T-helper 9 cell (primary cell): ENCODE results near the gene IL9.
A peak's percentile ranks its signal among the peaks of the same experiment; 100 is the strongest.

Experiments used
- DNase-seq: peaks from one replicate; pipeline ENCODE4 v3.0.0-alpha.2; 2020

Gene IL9

DNA sequence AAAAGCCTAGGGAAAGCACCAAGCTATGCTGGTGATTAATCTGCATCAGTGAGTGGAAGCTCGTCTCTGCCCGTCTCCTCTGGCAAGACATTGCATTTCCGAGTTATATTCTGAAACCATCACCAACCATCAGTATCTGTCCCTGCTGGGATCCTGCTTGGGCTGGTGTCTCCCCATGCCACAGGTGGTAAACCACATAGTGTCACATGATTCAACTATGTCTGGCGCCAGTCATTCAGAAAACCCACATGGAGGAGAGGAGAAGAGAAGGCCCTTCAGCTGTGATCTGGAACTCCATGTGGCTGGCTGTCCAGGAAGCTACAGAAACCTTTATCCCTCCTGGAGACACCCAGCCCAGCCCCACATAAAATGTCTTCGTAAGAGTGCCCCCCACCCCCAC, 4.8 kb downstream of the IL9 start:
- DNase-seq: no peak

DNA sequence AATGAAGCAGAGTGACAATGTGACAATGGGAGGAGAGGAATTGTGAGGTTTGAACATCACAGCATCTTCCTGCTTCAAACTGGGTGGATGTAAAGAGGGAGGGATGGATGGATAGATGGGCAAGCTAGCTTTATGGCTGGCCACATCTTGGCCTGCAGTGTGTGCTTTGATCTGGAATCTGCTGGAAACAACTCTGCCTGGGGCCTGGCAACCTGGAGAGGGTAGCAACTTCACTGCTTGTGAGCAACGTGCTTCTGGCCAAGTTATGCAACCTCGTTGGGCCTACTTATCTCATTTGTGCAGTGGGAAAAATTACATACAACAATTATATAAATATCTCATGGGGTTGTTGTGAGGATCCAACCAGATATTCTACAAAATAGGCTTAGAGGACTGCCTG, 5.3 kb downstream of the IL9 start:
- DNase-seq: no peak

DNA sequence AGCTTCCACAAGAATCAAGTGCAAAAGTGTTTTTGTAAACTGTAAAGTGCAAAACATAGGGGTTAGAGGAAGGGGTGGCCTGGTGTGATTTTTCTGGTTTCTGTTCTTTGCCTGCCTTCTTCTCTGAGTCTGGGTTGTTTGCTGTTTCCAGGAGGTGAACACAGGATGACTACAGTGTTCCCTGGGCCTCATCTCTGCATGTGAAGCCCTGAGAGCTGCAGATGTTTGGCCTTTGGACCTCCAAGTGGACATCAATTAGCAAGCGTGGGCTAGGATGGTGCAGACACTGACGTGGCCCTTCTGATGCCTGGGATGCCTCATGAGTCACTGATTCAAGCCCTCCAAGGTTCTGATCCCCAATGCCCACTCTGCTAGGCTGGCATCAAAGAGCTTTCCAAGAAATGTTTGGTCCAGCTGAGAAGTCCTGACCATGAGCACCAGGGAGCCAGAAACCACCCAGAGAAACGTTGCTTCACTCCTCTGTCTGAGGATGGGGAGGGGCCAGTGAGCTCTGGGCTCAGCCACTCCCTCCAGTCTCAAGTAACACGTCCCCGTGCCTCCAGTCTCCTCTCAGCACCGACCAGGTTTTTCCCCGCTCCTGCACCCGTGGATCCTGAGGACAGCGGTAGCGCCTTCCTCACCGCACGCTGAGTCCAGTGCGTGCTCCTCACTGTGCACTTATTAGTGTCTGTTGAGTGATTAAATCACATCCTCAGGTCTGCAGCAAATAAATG, 7.6 kb downstream of the IL9 start:
- no peak for DNase-seq

DNA sequence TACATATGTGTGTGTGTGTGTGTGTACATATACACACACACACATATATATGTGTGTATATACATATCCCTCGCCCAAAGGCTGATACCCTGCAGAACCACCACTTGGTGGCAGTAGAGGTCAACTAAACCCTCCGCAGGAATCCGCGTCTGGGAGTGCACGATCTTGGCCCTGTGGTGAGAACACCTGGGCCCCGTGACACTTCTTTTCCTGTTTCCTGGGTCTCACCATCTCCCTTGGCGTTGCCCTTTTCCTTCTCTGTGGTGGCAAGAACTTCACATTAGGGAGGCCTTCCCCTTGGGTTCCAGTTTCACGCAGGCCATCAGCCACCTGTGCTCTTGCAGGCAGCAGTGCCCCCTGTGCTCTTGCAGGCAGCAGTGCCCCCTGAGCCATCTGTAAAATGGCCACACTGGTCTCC, 8.2 kb downstream of the IL9 start:
- DNase-seq: peak; percentile 44

DNA sequence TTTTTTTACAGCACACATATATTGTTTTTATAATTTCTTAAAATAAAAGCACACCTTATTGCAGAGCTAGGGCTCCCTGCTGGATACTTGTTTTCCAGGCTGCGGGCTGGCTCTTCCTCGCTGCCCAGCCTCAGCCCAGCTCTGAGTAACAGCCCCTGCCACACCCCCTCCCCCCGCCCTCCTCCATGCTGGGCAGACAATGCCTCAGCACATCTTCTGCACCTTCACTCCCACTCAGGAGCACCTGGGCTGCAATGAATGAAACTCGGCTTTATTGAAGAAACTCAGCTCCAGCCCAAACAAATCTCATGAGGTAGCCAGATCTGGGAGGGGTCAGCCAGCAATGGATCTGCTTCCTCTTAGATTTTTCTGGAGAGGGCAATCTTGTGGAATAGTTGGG, 9.5 kb downstream of the IL9 start:
- no peak for DNase-seq

DNA sequence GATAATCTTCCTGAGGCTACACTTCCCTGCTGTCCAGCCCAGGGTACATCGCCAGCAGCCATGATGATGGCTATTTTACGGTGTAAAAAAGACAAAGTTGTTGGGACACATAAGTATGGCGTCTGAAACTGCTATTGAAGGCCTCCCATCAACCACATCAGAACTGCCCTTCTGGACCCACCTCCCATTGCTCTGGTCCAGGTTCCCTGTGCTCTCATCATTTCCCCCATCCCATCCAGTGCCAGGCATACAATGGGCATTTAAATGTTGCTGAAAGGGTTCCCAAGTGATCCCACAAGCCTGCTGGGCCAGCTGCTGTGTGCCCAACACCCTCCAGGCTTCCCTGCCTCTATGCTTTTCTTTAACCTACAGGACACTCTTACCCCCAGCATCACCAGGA, 10.6 kb downstream of the IL9 start:
- no peak for DNase-seq

DNA sequence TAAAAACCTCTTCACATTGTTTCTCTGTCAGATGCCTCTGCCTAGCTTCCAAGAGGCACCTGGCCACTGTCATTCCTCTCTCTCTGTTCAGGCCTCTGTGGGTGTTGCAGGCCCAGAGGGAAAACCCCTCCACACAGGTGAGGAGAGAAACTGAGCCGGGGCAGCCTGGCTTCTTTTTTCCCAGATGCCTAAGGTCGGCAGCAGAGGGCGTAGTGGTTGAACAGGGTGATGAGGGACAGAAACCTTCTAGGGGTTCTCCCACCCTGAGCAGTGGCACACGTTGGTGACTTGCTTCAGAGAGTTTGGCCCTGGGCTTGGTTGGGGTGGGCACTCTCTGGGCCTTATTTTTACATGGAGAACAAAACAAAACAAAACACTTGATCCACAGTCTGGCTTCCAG, 12.2 kb downstream of the IL9 start:
- DNase-seq: no peak

DNA sequence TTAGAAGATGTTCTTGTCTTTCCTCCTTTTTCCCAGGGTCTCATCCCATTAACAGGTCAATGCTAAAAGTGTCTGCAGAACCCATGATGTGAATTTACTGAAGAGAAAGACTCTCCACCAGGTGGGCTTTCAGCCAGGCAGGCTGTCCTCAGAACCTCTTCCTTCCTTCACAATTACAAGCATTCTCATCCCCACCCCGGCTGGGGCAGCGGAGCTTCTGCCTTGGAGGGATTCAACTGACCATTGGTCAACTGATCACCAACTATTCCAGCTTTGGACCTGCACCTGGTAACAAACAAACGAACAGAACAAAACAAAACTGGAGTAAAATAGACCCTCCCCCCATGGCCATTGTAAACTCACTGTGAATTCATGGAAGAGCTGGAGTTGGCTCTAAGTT, 12.6 kb downstream of the IL9 start:
- no peak for DNase-seq

DNA sequence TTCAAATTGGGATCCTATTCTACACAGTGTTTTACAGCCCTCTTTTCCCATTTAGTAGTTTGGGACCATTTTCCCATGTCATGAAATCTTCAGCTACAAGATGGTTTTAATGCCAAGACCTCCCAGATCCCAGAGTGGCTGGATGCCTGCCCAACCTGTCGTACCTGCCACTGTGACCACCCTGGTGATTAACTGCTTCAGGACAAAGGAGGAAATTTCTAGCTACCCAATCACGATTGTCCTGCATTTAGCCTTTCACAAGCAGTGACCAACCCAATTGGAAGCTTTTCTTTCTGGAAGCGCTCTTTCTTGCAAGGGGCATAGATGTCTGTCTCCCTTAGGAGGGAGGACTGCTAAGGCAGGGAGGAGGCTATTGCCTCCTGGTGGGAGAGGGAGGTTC, 13.8 kb downstream of the IL9 start:
- DNase-seq: no peak

DNA sequence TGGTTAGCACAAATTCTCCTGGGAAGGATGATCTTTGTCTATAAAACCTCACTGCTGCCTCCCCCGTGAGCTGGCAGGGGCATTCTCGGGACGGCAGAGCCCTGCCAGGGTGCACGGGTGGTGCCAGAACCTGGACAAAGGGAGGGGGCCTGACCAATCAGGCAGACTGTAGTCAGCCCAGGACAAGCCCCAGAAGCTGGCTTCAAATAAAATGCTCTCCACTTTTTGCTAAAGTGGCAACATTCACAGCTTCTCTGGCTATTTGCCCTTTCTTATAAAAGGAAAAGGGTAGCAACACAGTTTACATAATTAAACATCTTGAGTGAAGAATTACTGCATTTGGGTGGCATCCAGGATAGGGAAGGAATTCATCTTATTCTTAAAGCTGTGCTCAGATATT, 14.4 kb downstream of the IL9 start:
- DNase-seq: no peak

DNA sequence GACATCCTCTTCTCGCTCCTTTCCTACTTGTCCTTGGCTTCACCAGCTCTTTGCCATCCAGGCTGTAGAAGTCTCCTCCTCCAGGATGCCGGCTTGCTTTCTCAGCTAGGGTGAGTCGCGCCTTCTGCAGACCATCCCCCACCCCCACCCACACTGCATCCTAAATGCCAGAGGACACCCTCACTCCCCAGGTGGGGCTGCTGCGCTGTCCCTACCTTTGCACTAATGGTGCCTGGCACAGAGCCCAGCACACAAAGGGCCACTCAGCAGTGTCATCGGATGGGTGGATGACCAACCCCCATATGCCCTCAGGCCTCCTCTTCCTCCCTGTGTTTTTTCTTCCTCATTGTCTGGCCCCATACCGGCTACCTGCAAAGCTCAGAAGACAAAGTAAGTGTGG, 14.8 kb downstream of the IL9 start:
- DNase-seq: no peak

DNA sequence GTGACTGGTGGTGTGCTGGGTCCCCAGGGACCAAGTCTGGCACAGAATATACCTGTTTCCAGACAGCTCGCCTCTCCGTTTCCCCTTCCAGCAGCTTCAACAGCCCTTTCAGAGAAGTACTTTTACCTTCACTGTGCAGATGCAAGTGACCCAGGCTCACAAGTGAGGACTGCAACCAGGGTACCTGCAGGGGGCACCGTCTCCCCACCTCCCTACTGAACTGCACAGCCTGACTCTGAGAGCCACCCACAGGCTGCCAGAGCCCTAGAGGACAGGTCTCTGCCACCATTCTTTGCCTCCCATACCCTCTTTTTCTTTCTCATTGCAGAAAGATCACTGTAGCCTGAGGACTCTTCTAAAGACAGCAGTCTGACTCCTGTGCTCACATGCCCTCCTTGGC, 15.4 kb downstream of the IL9 start:
- no peak for DNase-seq

DNA sequence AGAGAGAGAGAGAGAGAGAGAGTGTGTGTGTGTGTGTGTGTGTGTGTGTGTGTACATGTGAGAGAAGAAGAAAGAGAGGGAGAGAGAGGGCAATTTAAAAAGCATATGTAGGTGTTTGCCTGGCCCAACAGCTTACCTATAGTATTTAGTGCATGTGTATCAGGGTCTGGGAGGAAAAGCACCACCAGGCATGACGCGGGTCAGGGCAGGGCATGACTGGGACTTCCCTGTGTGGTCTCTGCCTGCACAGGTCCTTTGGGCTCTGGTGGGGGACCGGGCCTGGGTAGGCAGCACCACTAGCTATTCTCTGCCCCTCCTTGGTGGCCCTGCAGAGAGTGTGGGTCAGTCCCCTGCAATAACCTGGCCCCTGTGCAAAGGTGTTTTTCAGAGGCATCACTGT, 16.1 kb downstream of the IL9 start:
- DNase-seq: no peak

DNA sequence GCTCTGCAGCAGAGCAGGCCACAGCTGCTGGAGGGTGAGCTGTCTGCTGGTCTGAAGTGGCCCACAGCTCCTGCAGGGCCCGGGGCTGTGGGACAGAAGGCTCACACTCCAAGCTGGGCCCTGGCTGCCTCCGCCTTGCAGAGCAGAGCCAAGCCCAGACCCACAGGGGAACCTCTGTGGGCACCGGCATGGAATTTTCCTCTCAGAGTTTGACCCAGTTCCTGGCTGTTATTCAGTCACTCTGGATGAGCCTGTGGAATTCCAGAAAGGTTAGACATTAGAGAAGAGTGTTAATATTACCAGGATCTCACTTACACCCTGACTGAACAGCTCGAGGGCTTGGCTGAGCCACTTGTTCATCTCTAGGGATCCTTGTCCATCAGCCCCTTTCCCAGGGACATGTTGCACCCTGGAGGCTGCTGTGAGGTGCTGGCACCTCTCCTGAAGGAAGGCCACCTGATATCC, 17.5 kb downstream of the IL9 start:
- no peak for DNase-seq

DNA sequence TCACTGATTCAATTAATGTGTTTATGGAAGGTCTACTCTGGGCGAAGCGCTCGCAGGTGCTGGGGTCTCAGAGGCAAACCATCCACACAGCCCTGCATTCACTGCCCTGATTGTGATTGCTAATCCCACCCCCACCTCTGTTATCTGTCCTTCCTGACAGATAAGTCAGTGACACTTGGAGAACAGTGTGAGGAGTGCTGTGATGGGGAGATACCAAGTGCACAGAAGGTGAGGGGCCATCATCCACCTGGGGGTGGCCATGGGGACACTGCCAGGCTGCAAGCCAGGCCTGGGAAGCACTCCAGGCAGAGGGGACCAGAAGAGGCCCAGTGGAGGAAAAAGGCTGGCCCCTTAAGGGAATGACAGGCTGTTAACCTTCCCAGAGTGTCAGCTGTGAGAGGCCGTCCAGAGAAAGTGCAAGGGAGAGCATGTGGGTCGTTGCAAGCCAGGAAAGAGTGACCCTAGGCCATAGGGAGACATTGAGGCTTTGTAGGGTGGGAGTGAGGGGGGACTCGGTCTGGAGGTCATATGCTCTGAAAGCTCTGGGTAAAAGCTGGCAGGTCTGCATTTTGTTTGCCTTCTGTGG, 18.0 kb downstream of the IL9 start:
- DNase-seq: no peak

DNA sequence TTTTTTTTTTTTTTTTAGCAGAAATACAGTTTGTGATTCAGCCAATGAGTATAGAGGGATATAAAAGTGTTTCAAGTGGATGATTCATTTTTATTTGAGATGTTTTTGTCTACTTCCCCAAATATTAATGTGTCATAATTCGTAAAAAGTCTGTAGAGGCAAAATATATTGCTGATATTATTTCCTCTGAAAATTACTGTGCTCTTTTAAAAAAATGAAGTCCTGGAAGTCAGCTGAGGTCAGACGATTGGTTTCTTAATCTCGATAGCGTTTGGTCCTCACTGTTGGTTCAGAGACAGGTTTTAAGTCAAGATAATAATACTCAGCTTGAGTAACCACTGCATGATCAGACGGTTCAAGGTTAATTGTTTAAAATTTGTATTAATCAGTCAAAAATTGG, 19.5 kb downstream of the IL9 start:
- DNase-seq: no peak

DNA sequence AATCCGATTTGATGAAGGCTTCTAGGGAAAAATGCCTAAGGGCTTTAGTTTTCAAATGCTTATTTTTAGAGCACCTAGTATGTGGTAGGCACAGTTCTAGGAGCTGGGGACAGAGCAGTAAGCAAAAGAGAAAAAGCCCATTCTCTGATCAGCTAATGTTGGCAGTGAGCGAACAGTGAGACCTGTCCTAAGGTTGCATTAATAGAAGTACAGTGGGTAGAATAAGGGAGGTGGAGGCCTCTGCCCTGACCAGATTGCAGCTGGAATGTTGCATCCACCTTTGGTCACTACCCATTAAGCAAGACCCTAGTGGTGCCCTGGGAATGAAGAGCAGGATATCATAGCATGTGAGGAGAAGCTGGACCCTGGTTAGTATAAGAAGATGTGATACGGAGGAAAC, 20.1 kb downstream of the IL9 start:
- no peak for DNase-seq

DNA sequence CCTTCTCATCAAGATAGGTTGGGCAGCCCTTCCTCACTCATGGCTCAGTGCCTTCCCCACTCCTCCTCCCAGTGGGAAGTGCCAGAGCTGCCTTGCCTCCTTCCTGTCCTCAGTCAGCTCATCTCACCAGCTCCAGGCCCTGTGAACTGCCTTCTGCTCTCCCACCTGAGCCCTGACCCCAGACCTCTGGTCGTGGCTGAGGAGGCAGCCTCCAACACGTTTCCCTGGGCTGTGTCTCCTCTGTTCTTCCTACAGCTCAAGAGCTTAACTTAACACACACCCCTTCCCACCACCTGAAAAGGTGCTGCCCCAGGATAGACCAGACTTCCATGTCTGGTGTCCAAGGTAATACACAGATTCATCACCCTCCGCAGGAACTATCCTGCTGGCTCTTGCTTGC, 21.2 kb downstream of the IL9 start:
- DNase-seq: no peak

DNA sequence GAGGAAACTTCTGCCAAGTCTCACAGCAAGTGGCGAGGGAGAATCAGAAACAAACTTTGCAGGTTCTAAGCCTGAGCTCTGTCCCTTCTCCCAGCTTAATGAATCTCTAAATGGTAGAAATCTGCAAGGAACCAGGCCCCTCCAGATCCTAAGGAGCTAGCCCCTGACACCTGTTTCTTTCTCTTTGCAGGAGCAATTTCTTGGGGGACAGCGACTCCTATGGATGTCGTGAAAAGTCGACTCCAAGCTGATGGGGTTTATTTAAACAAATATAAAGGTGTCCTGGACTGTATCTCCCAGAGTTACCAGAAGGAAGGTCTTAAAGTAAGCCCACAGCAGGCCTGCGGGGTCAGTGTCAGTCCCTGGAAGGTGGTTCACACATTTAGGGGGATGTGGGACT, 21.8 kb downstream of the IL9 start:
- no peak for DNase-seq

DNA sequence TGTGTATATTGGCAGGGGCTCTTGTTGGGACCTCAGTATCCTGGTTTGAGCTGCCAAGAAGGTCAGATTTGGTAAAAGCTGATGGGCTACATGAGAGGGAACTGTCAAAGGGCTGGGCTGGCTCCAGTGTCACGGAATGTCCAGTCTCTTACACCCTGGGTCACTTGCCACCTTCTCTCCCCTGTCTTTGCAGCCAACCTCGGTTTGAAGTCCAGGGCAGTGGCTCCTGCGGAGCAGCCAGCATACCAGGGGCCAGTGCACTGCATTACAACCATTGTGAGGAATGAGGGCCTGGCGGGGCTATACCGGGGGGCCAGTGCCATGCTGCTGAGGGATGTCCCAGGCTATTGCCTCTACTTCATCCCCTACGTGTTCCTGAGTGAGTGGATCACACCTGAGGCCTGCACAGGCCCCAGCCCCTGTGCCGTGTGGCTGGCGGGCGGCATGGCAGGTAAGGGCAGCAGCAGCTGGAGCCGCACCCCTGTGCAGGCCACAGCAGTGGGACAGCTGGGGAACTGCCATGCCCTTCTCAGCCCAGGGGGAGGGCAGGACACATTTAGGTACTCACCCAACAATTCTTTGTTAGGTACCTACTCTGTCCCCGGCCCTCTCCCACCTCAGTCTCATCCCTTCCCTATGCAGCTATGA, 24.2 kb downstream of the IL9 start:
- no peak for DNase-seq

DNA sequence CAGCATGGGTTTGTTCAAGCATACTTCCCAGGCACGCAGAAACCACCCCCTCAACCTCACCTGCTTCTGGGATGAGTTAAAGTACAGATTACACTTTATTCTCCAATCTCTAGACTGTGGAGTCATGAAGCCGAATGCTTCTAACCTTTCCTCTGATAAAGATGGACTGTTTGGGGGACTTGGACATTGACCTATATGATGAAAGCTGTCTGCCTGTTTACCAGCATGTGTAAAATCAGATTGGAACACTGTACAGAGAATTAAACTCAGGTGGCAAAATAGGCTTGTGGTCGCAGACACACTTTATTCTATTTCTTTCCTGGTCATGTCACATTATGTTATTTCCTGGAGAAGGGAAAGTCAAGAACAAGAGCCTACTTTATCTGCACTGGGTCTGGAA, 25.7 kb downstream of the IL9 start:
- no peak for DNase-seq

DNA sequence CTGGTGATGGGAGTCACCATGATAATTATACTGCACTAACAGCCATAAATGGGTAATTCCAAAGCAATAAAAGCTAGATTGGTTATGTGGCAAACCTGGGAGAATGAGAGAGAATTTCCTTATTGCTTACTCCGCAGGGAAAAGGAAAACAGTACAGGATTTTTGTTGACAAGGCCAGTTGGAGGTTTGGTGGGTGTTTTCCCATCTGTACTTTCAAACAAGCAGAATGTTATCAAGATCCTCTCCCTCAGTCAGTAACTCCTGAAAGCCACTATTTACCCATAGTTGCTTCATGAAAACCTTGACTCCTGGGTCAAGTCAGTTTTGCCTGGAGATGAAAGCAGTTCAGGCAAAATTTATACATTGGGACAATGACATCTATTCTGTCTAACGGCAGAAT, 26.4 kb downstream of the IL9 start:
- no peak for DNase-seq

DNA sequence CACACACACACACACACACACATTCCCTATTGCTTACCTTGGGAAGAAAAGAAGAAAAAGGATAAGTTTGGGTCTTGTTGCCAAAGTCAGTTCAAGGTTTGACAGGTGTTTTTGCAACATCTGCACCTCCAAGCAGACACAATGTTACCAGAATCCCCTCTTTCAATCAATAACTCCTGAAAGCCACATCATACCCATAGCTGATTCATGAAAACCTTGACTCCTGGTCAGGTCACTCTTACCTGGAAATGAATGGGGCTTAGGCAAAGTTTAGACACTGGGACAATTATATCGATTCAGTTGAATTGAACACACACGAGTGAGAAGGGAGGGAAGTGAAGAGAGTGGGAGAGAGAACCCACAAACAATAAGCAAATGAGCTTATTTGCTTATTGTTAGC, 27.0 kb downstream of the IL9 start:
- DNase-seq: no peak

DNA sequence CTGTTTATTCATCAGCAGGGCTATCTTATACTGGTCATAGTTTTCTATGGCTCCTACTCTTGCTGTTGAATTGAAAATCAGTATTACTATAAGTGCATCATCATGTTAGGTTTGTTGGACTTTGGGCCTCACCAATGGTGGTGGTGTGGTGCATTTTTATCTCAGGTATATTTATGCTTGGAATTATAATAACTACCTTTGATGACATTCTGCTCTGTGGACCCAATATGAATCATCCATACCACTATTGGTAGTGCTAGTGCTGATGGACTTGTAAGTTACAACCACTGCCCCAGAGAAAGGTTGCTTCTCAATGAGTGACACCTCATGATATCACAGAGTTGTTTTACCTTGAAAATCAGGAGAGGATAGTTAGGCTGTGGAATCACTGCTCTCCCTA, 28.0 kb downstream of the IL9 start:
- DNase-seq: no peak

DNA sequence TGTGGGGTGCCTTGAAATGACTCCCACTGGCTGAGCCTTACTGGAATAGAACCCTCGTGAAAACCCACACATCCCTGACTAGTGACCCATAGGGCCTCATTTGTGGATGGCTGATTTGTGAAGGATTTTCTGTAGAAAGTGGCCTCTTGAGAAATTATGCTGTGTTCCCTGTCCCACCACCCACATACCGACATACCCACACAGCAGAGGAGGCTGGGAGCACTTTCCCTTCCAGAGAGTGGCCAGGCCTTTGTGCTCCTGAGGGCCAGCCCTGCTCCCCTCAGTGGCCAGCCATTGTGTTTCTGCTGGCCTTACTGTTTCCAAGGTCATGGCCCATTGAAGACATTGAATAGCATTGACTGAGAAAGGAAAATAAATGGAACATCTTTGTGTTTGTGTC, 29.6 kb downstream of the IL9 start:
- DNase-seq: no peak
